Ovary (tissue), 9 donors: ENCODE data around the gene SRSF9. TPM values are rescaled to one million over a fixed set of nuclear protein-coding genes. Genes with fewer than 3 reads are reported as not detected.

Experiments
- DNase-seq, 5 donors: peaks; one replicate each; pipeline ENCODE4 v3.0.0-alpha.2; 2019 to 2020
- H3K27ac ChIP-seq, 2 donors: fragments of 200-600 bp; one replicate each; pipeline versions ENCODE4 v1.5.1 to v1.8.0; 2019 to 2022
- H3K27me3 ChIP-seq: fragments of 200-600 bp; one replicate; pipeline ENCODE4 v1.8.0; 2022
- H3K36me3 ChIP-seq: fragments of 200-600 bp; sonication (generic); one replicate; pipeline ENCODE4 v1.5.1; 2019
- H3K4me1 ChIP-seq: one replicate; pipeline ENCODE4 v1.8.1; 2013; ENCODE audit warnings: mild to moderate bottlenecking, moderate library complexity; ENCODE audit not compliant: insufficient read depth
- H3K4me3 ChIP-seq: fragments of 200-600 bp; sonication (generic); one replicate; pipeline ENCODE4 v1.5.1; 2017
- H3K9me3 ChIP-seq, 2 donors: fragments of 200-600 bp in 1 of 2; sonication (generic) in 1 of 2; one replicate each; pipeline versions ENCODE4 v1.5.1 to v1.8.1; 2013 to 2019; ENCODE audit warnings: mild to moderate bottlenecking in 1 of 2, moderate library complexity in 1 of 2
- EP300 ChIP-seq: sonication (generic); formaldehyde crosslinking; IDR thresholded peaks from one replicate; pipeline ENCODE4 v1.6.1; 2017; ENCODE audit warnings: antibody characterized with exemption
- POLR2A ChIP-seq: fragments of 450-650 bp; IDR thresholded peaks from one replicate; pipeline ENCODE4 v1.6.1; 2017; ENCODE audit warnings: antibody characterized with exemption, mild to moderate bottlenecking, moderate library complexity
- WGBS, 3 donors: extraction: QIAGEN DNeasy Blood & Tissue Kit in 1 of 3; methylation state at CpG; one replicate each; pipeline versions ENCODE4 v1.1.5 to v1.1.7; 2013 to 2017; 5-methylcytosine and 5-hydroxymethylcytosine counted together
- intact Hi-C, 4 donors: fragments of 100-400 bp; cut with DNase I; formaldehyde crosslinking; loops; one replicate each; pipeline versions ENCODE4 v1.11.0 to v1.15.1; 2022 to 2023
- polyA plus RNA-seq, 2 donors: library from polyadenylated mRNA; stranded (reverse); fragments of 200-250 nt in 1 of 2; fragments of 350-450 nt in 1 of 2; fragmentation: Illumina TruSeq in 1 of 2; extraction: RNeasy Lipid Tissue Mini Kit (QIAGEN cat#74804) in 1 of 2; gene quantifications; one replicate each; pipeline ENCODE4 v1.2.3, GENCODE V29; 2013 to 2014
- total RNA-seq, 7 donors: library from RNA; depleted of rRNA in 2 of 7; stranded (reverse); fragments of >200 nt in 2 of 7; fragmentation: NEBNext Ultra II Directional in 3 of 7; extraction: Animal tissue kit (Norgen Biotek cat#: 25700) in 3 of 7; gene quantifications; one replicate each; pipeline versions ENCODE4 v1.1.0 to v1.2.4, GENCODE V29; 2016 to 2023
- TF ChIP-seq, protein P1 (sequence below), 3 donors: fragments of 450-650 bp in 2 of 3; fragments of 200-600 bp in 1 of 3; IDR thresholded peaks; one replicate each; pipeline versions ENCODE4 v1.5.1 to v1.8.0; 2016 to 2022; ENCODE audit warnings: antibody characterized with exemption in 3 of 3, mild to moderate bottlenecking in 1 of 3
- donor health status: DM: no; HTN: no; CAD: no; lungs with moderate emphysema.
- donor health status: DM: no; HTN: no; CAD: no.
- donor health status: Bipolar disorder and iron deficiency.
- donor health status: DM: yes; HTN: yes; CAD: no.
- donor health status: DM: no; HTN: no; CAD: no.
- donor health status: DM: yes; HTN: yes; CAD: no.

SRSF9 gene
- total and polyA plus RNA-seq, 9 donors: 53.8 to 141 (median 124) TPM

DNA sequence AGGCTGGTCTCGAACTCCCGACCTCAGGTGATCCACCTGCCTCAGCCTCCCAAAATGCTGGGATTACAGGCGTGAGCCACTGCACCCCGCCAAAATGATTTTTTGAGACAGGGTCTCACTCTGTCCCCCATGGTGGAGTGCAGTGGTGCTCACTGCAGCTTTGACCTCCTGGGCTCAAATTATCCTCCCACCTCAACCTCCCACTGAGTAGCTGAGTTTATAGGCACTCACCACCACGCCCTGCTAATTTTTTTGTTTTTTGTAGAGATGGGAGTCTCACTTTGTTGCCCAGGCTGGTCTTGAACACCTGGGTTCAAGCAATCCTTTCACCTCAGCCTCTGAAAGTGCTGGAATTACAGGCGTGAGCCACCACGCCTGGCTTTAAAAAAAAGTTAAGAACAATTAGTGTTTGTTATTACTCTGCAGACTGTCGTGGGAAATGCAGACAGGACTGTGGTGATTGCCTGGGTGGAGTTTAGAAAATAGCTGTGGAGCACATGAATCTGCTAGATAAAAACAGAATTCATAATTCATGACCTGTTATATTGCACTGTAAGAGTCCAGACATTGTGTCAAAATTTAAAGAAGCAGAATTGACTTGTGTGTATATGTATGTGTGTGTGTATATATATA is 40.8 kb downstream of the SRSF9 start:
- intact Hi-C loops: loop anchor here in 1 of 4 donors (5.0 kb wide), 1 partner anchor 71 kb away; no protein-coding TSS in a partner anchor
- H3K36me3 ChIP-seq: no peaks in the 10 kb centered on the region
- 50 to 54% (median 50%) methylated on average over 8 of the region's 8 CpGs for WGBS, 3 donors
- H3K27ac ChIP-seq: no peak overlapping the region
- H3K9me3 ChIP-seq: no peaks in the 10 kb centered on the region
- no peaks in the 10 kb centered on the region for H3K27me3 ChIP-seq
- H3K4me1 ChIP-seq: no peaks in the 10 kb centered on the region
- H3K4me3 ChIP-seq: no peak overlapping the region
- DNase-seq: no peak
- TF ChIP-seq EP300 (no peak), POLR2A (no peak)
- TF ChIP-seq, protein P1, sequence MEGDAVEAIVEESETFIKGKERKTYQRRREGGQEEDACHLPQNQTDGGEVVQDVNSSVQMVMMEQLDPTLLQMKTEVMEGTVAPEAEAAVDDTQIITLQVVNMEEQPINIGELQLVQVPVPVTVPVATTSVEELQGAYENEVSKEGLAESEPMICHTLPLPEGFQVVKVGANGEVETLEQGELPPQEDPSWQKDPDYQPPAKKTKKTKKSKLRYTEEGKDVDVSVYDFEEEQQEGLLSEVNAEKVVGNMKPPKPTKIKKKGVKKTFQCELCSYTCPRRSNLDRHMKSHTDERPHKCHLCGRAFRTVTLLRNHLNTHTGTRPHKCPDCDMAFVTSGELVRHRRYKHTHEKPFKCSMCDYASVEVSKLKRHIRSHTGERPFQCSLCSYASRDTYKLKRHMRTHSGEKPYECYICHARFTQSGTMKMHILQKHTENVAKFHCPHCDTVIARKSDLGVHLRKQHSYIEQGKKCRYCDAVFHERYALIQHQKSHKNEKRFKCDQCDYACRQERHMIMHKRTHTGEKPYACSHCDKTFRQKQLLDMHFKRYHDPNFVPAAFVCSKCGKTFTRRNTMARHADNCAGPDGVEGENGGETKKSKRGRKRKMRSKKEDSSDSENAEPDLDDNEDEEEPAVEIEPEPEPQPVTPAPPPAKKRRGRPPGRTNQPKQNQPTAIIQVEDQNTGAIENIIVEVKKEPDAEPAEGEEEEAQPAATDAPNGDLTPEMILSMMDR (IDR thresholded peaks at IDR 0.05): no peak

- WGBS, 3 donors: 57 to 77% (median 67%) methylated on average over 3 of the region's 3 CpGs
- TF ChIP-seq POLR2A (no peak), EP300 (no peak)
- TF ChIP-seq, protein P1 (IDR thresholded peaks at IDR 0.05): no peak
- DNase-seq: no peak
Measured at GRCh38 chr12:120425797-120426196, 43.8 kb downstream of the SRSF9 start.

GRCh38 chr12:120422892-120423456 is 46.6 kb downstream of the SRSF9 start:
- WGBS, 3 donors: 52 to 68% (median 67%) methylated on average over 7 of the region's 7 CpGs
- no peaks in the 10 kb centered on the region for H3K27me3 ChIP-seq

More at GRCh38 chr12:120425797-120426196, 43.8 kb downstream of the SRSF9 start:
- intact Hi-C loops: loop anchor here in 1 of 4 donors (5.0 kb wide), 1 partner anchor 68 kb away; no protein-coding TSS in a partner anchor
- H3K4me3 ChIP-seq: no peak overlapping the region
- no peaks in the 10 kb centered on the region for H3K36me3 ChIP-seq
- no peaks in the 10 kb centered on the region for H3K27me3 ChIP-seq
- no peaks in the 10 kb centered on the region for H3K9me3 ChIP-seq
- no peaks in the 10 kb centered on the region for H3K4me1 ChIP-seq
- H3K27ac ChIP-seq: no peak overlapping the region

DNA sequence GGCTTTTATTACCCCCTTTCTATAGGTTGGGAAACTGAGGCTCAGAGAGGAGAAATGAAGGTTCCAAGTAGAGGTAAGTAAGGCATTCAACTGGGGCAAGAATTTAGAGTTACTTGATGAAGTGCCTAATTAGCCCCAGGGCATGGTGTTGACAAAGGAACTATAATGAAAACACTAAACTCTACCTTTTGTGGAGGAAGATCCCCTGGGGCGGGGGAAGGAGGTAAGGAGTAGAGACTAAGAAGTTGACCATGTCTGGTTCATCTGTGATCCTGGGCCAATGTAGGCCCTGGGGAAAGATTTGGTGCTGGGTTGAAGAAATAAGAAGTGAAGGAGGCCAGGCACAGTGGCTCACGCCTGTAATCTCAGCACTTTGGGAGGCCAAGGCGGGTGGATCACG is 47.8 kb downstream of the SRSF9 start:
- Histone ChIP-seq H3K27ac (no peak overlapping the region), H3K9me3 (no peaks in the 10 kb centered on the region), H3K36me3 (no peaks in the 10 kb centered on the region), H3K4me1 (no peaks in the 10 kb centered on the region), H3K4me3 (no peak overlapping the region), H3K27me3 (no peaks in the 10 kb centered on the region)
- intact Hi-C loops: loop anchor here in 1 of 4 donors (5.0 kb wide), 1 partner anchor 64 kb away; no protein-coding TSS in a partner anchor
- WGBS, 3 donors: 77 to 86% (median 85%) methylated on average over 4 of the region's 4 CpGs
- TF ChIP-seq POLR2A (no peak), EP300 (no peak)
- TF ChIP-seq, protein P1 (IDR thresholded peaks at IDR 0.05): no peak
- DNase-seq: no peak

More at GRCh38 chr12:120422892-120423456, 46.6 kb downstream of the SRSF9 start:
- no peaks in the 10 kb centered on the region for H3K4me1 ChIP-seq
- H3K9me3 ChIP-seq: no peaks in the 10 kb centered on the region
- no peak for TF ChIP-seq EP300
- no peaks in the 10 kb centered on the region for H3K36me3 ChIP-seq
- H3K27ac ChIP-seq: no peak overlapping the region
- no peak overlapping the region for H3K4me3 ChIP-seq
- DNase-seq: no peak
- intact Hi-C loops: loop anchor here in 1 of 4 donors (5.0 kb wide), 1 partner anchor 66 kb away; no protein-coding TSS in a partner anchor
